ENCODE data around the gene PLA2G2C. TPM values are rescaled to one million over a fixed set of nuclear protein-coding genes. Genes with fewer than 3 reads are reported as not detected.

PLA2G2C gene
- total RNA-seq, 1 experiment from 2014 or later = not detected

- ChIA-PET POLR2A (ENCODE audit: low non-redundant PET) (no interaction called here), CTCF (no interaction called here)
- intact Hi-C loops (cut with micrococcal nuclease; ENCODE audit: unreplicated experiment) = no loop called here
- Histone ChIP-seq H3K4me1 (ENCODE audit: insufficient read depth, low read length, poor library complexity, severe bottlenecking) (no peaks in the 10 kb centered on the region), H3K36me3 (ENCODE audit: insufficient read depth, low read length, poor library complexity, severe bottlenecking) (no peaks in the 10 kb centered on the region), H3K4me3 (ENCODE audit: low read depth, low read length, poor library complexity, severe bottlenecking) (no peak overlapping the region), H3K27ac (ENCODE audit: low read depth, low read length, poor library complexity, severe bottlenecking) (no peak overlapping the region), H3K27me3 (replicated peaks; ENCODE audit: insufficient read depth, low read depth, low read length, poor library complexity) (peaks cover 62% of the 10 kb centered on the region), H3K9me3 (ENCODE audit: low read depth, low read length, poor library complexity, severe bottlenecking) (no peaks in the 10 kb centered on the region)
- no TSS peak for BruUV-seq (replicated peaks)
- TF ChIP-seq CTCF (conservative IDR thresholded peaks at IDR 0.05; ENCODE audit: low read depth, low read length) (no peak), EZH2 (IDR thresholded peaks at IDR 0.05; ENCODE audit: borderline replicate concordance, low read depth, low read length, poor library complexity, severe bottlenecking) (no peak)
- no peak for DNase-seq (ENCODE audit: low spot score)
Observed at GRCh38 chr1:20227704-20228103, 41.4 kb upstream of the PLA2G2C start.

GRCh38 chr1:20224546-20224945 lies 38.2 kb upstream of the PLA2G2C start:
- Histone ChIP-seq H3K4me1 (ENCODE audit: insufficient read depth, low read length, poor library complexity, severe bottlenecking) (no peaks in the 10 kb centered on the region), H3K27ac (ENCODE audit: low read depth, low read length, poor library complexity, severe bottlenecking) (no peak overlapping the region), H3K4me3 (ENCODE audit: low read depth, low read length, poor library complexity, severe bottlenecking) (no peak overlapping the region), H3K36me3 (ENCODE audit: insufficient read depth, low read length, poor library complexity, severe bottlenecking) (no peaks in the 10 kb centered on the region), H3K9me3 (ENCODE audit: low read depth, low read length, poor library complexity, severe bottlenecking) (no peaks in the 10 kb centered on the region), H3K27me3 (replicated peaks; ENCODE audit: insufficient read depth, low read depth, low read length, poor library complexity) (peaks cover 52% of the 10 kb centered on the region)
- TF ChIP-seq EZH2 (IDR thresholded peaks at IDR 0.05; ENCODE audit: borderline replicate concordance, low read depth, low read length, poor library complexity, severe bottlenecking) (no peak), CTCF (conservative IDR thresholded peaks at IDR 0.05; ENCODE audit: low read depth, low read length) (no peak)
- POLR2A ChIA-PET (ENCODE audit: low non-redundant PET) = no interaction called here
- CTCF ChIA-PET = no interaction called here
- no TSS peak for BruUV-seq (replicated peaks)
- no peak for DNase-seq (ENCODE audit: low spot score)
- intact Hi-C loops (cut with micrococcal nuclease; ENCODE audit: unreplicated experiment) = no loop called here

GRCh38 chr1:20223551-20224419 lies 37.5 kb upstream of the PLA2G2C start:
- ChIA-PET POLR2A (ENCODE audit: low non-redundant PET) (no interaction called here), CTCF (no interaction called here)
- Histone ChIP-seq H3K9me3 (ENCODE audit: low read depth, low read length, poor library complexity, severe bottlenecking) (no peaks in the 10 kb centered on the region), H3K36me3 (ENCODE audit: insufficient read depth, low read length, poor library complexity, severe bottlenecking) (no peaks in the 10 kb centered on the region), H3K4me3 (ENCODE audit: low read depth, low read length, poor library complexity, severe bottlenecking) (no peak overlapping the region), H3K4me1 (ENCODE audit: insufficient read depth, low read length, poor library complexity, severe bottlenecking) (no peaks in the 10 kb centered on the region), H3K27me3 (replicated peaks; ENCODE audit: insufficient read depth, low read depth, low read length, poor library complexity) (peaks cover 48% of the 10 kb centered on the region), H3K27ac (ENCODE audit: low read depth, low read length, poor library complexity, severe bottlenecking) (no peak overlapping the region)
- intact Hi-C loops (cut with micrococcal nuclease; ENCODE audit: unreplicated experiment) = no loop called here
- BruUV-seq (replicated peaks) = no TSS peak
- no peak for DNase-seq (ENCODE audit: low spot score)
- TF ChIP-seq EZH2 (IDR thresholded peaks at IDR 0.05; ENCODE audit: borderline replicate concordance, low read depth, low read length, poor library complexity, severe bottlenecking) = no peak
- no peak for TF ChIP-seq CTCF (conservative IDR thresholded peaks at IDR 0.05; ENCODE audit: low read depth, low read length)
